HG02610 (cell line): Measurements from ENCODE around the gene CLCN4.

Source experiments
- ATAC-seq: cut with Tn5 transposase; IDR thresholded peaks from one replicate; pipeline ENCODE4 v1.9.1; 2021; ENCODE audit warnings: mild to moderate bottlenecking, moderate library complexity; ENCODE audit not compliant: unreplicated experiment

Gene CLCN4

GRCh38 chrX:10128386-10128785 lies 28.4 kb upstream of the CLCN4 start:
- no peak for ATAC-seq

DNA sequence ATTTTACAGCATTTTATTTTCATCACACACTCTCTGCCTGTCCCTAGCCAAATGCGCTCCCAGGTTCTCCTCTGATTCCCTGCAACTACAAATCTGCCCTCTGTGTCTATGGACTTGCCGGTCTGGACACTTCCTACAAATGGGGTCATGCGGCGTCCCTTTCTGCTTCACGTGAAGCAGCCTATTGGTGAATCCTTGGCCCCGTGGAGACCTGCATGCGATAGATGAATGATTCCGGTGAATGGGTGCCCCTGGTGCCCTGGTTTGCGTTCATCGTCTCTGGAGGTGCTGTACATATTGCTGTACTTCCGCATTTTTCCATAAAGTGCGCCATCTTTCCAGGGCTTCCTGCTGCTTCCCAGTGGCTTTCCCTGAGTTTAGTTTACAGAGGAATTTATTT lies 27.5 kb upstream of the CLCN4 start:
- no peak for ATAC-seq

- no peak for ATAC-seq
Observed at GRCh38 chrX:10130354-10130753, 26.4 kb upstream of the CLCN4 start.

DNA sequence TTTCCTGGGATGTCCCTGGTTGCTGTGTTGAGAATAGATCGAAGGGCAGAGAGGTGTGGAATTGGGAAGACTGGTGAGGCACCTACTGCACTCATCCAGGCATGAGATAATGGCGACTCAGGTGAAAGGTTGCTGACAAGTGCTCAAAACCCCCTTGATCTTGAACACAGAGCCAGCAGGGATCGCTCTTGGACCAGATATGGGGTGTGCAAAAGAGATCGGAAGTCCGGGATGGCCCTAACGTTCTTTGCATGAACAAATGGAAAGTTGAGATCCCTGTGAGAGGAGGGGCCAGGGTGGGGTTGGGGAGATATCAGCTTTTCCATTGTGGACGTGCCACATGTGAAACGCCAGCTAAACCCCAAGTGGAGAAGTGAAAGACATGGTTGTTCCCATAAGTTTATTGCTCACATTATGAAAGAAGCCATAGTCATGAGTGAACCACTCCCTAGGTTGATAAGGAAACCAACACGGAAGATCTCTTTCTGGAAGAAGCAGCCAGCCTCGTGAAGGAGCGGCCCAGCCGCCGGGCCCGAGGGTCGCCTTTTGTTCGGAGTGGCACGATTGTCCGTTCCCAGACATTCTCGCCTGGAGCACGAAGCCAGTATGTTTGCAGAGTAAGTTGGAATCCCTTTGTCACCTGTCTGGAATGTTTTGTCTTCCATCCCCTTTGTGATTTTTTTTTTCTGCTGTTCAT lies 22.6 kb upstream of the CLCN4 start:
- ATAC-seq: no peak

DNA sequence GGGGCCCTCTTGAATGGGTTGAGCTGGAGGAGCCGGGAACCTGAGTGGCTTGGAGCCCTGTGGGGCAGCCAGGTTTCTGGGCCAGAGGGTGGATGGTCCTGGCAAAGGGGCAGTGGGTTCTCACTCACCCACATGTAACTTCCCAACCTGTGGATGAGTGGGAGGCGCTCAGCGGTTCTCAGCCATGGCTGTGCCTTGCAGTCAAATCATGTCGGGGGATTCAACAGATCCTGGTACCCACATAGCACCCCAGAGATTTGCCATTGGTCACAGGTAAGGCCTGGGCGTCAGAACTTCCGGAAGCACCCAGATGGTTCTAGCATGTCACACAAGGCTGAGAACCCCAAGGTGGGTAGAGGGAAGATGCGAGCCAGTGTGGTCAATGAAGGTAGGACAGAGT lies 21.9 kb upstream of the CLCN4 start:
- ATAC-seq: no peak

DNA sequence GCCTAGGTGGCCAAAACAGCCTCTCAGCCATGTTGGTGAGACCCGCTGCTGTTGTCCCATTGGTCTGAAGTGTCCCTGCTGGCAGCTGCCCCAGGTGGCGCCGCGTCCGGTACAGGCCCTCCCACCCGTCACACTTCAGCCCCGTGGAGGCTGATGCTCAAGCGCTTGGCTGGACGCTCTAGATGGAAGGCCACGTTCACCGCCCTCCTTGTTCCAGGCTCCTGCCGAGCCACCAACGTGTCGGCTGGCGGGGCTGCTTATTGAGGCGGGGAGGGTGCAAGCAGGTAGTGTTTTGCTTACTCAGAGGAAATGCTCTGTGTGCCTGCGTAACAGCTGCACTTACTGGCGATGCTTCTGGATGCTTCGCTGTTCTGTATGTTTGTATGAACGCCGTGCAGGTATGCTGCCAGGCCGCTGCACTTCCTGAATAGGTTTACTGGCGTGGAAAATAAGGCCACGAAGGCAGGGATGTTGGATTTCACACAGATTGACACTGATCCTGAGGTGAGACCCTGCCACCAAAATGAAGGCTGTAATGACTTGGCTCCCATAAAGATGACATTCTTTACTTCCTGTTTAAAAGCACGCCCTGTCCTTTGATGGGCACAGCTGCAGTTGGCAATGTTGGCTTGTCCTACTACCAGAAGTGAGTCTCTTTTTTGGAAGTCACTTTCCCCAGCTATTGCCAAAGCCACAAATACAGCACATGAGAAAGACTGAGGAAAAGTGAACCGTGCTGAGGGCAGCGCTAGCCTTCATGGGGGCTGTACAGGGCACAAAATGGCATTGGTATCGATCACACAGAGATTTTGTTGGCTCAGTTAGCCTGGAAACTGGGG lies 21.0 kb upstream of the CLCN4 start:
- ATAC-seq: no peak

GRCh38 chrX:10138726-10139125 lies 18.0 kb upstream of the CLCN4 start:
- ATAC-seq: no peak

GRCh38 chrX:10140264-10140663 lies 16.5 kb upstream of the CLCN4 start:
- ATAC-seq: no peak

DNA sequence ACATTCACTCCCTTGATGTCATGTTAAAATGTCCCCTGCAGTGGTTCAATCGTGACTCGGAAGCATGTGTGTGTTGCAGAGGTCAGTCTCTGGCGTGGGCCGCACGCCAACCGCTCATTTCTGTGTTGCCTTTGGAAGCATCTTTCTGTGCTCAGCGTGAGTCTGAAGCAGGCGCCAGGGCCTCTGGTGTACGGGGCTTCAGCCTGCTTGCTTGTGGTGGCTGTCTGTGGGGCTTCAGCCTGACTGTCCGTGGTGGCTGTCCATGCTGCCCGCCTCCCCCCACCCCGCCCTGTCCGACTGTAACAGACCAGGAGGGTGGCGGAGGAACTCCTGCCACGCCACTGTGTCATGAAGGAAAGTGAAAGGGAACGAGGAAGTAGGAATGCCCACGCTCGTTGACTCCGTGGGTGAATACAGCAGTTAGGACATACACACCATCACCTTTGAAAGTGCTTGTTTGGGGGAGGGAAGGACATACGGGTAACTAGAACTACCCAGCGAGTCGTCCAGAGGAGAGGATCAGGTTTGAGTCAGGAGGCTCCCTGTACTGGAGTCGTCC lies 14.7 kb upstream of the CLCN4 start:
- ATAC-seq: no peak

GRCh38 chrX:10143071-10143983 lies 13.4 kb upstream of the CLCN4 start:
- ATAC-seq: no peak

- ATAC-seq: no peak
Observed at GRCh38 chrX:10146346-10146745, 10.4 kb upstream of the CLCN4 start.

- ATAC-seq: no peak
Observed at GRCh38 chrX:10152086-10152485, 4.7 kb upstream of the CLCN4 start.

DNA sequence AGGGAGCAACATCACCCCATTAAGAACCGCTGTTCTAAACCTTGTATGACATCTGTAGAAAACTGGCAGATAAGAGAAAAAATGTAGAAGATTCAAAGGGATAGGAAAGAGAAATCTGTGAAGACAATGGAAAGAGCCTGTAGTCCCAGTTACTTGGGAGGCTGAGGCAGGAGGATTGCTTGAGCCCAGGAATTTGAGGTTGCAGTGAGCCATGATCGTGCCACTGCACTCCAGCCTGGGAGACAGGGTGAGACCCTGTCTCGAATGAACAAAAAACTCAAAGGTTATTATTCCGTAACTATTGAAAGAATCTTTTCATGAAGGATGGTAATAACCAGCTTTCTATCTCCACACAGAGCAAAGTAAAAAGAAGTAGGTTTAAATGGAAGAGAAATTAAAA lies 1.6 kb upstream of the CLCN4 start:
- ATAC-seq: no peak

- no peak for ATAC-seq
Observed at GRCh38 chrX:10157032-10157341, 212 bp downstream of the CLCN4 start.

- no peak for ATAC-seq
Observed at GRCh38 chrX:10157543-10157942, 768 bp downstream of the CLCN4 start.

GRCh38 chrX:10158279-10159144 lies 1.7 kb downstream of the CLCN4 start:
- no peak for ATAC-seq

GRCh38 chrX:10159145-10159468 lies 2.3 kb downstream of the CLCN4 start:
- no peak for ATAC-seq

- no peak for ATAC-seq
Observed at GRCh38 chrX:10160211-10160610, 3.4 kb downstream of the CLCN4 start.

- ATAC-seq: no peak
Observed at GRCh38 chrX:10163031-10163430, 6.3 kb downstream of the CLCN4 start.

DNA sequence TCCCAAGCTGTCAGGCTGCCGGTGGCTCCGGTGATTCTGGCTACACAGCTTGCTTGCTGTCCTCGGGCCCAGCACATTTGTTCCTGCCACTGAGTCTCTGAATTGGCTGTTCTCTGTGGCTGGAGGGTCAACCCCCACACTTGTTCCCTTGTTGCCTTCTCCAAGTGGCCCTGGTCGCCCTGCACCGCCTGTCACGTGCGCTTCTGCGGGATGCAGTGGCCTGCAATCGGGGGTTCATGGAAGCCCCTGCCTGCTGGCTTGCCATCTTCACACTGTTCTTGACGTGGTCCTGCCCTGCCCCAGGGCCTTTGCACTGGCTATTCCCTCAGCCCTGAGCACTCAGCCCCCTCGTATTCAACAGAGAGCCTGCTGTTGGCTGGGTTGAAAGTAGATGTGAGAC lies 8.1 kb downstream of the CLCN4 start:
- no peak for ATAC-seq
